ENCODE measurements around the gene BOC.

The BOC gene

GRCh38 chr3:113297287-113297686, 85.9 kb downstream of the BOC start:
- no peaks in the 10 kb centered on the region for H3K79me2 ChIP-seq (ENCODE audit: insufficient read depth, low read depth)
- no peak overlapping the region for H2AFZ ChIP-seq (ENCODE audit: low read depth)
- no peak overlapping the region for H3K4me3 ChIP-seq (IDR thresholded peaks at IDR 0.05; ENCODE audit: insufficient read depth, low read depth, low read length)
- H4K20me1 ChIP-seq (ENCODE audit: insufficient read depth) = no peaks in the 10 kb centered on the region
- H3K4me2 ChIP-seq = no peak overlapping the region
- H3K27me3 ChIP-seq (ENCODE audit: insufficient read depth, low read depth) = no peaks in the 10 kb centered on the region
- no peak overlapping the region for H3K27ac ChIP-seq
- no peaks in the 10 kb centered on the region for H3K36me3 ChIP-seq (ENCODE audit: insufficient read depth)
- no peak overlapping the region for H3K9ac ChIP-seq
- no peaks in the 10 kb centered on the region for H3K4me1 ChIP-seq (ENCODE audit: low read depth, poor library complexity, severe bottlenecking)
- no peak for TF ChIP-seq CTCF (conservative IDR thresholded peaks at IDR 0.05; ENCODE audit: low read depth, low read length)

- no peaks in the 10 kb centered on the region for H3K36me3 ChIP-seq (ENCODE audit: insufficient read depth)
- H2AFZ ChIP-seq (ENCODE audit: low read depth) = no peak overlapping the region
- H3K79me2 ChIP-seq (ENCODE audit: insufficient read depth, low read depth) = no peaks in the 10 kb centered on the region
- no peak overlapping the region for H3K4me3 ChIP-seq (IDR thresholded peaks at IDR 0.05; ENCODE audit: insufficient read depth, low read depth, low read length)
- no peak overlapping the region for H3K4me2 ChIP-seq
- no peaks in the 10 kb centered on the region for H3K4me1 ChIP-seq (ENCODE audit: low read depth, poor library complexity, severe bottlenecking)
- H3K9ac ChIP-seq = no peak overlapping the region
- no peaks in the 10 kb centered on the region for H3K27me3 ChIP-seq (ENCODE audit: insufficient read depth, low read depth)
- TF ChIP-seq CTCF (conservative IDR thresholded peaks at IDR 0.05; ENCODE audit: low read depth, low read length) = no peak
- no peak overlapping the region for H3K27ac ChIP-seq
- no peaks in the 10 kb centered on the region for H4K20me1 ChIP-seq (ENCODE audit: insufficient read depth)
Measured at GRCh38 chr3:113297841-113298240, 86.5 kb downstream of the BOC start.

GRCh38 chr3:113300596-113300995, 89.2 kb downstream of the BOC start:
- no peak overlapping the region for H3K9ac ChIP-seq

DNA sequence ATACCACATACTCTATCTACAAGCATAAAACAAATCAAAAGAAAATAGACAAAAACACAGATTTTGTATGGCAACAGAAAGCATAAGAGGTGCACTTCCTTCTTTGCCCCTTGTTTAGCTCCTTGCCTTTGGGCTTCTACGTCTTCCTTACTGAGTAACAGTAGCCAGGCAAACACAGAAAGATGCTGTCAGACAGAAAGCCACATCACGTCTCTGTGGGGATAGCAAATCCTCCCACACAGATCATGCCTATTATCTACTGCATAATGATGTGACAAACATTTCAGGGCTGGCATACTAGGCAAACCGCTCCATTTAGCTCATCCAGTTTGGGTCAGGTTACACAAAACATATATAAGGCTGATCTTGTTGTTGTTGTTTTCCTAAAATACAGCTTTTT, 92.7 kb downstream of the BOC start:
- Histone ChIP-seq H3K4me3 (IDR thresholded peaks at IDR 0.05; ENCODE audit: insufficient read depth, low read depth, low read length) (no peak overlapping the region), H3K79me2 (ENCODE audit: insufficient read depth, low read depth) (no peaks in the 10 kb centered on the region), H3K36me3 (ENCODE audit: insufficient read depth) (no peaks in the 10 kb centered on the region), H2AFZ (ENCODE audit: low read depth) (no peak overlapping the region), H4K20me1 (ENCODE audit: insufficient read depth) (no peaks in the 10 kb centered on the region), H3K4me1 (ENCODE audit: low read depth, poor library complexity, severe bottlenecking) (no peaks in the 10 kb centered on the region), H3K4me2 (no peak overlapping the region), H3K27ac (no peak overlapping the region), H3K27me3 (ENCODE audit: insufficient read depth, low read depth) (no peaks in the 10 kb centered on the region), H3K9ac (no peak overlapping the region)
- TF ChIP-seq CTCF (conservative IDR thresholded peaks at IDR 0.05; ENCODE audit: low read depth, low read length) = no peak

More at GRCh38 chr3:113300596-113300995, 89.2 kb downstream of the BOC start:
- H3K4me1 ChIP-seq (ENCODE audit: low read depth, poor library complexity, severe bottlenecking) = no peaks in the 10 kb centered on the region
- TF ChIP-seq CTCF (conservative IDR thresholded peaks at IDR 0.05; ENCODE audit: low read depth, low read length) = no peak
- no peak overlapping the region for H3K27ac ChIP-seq
- H2AFZ ChIP-seq (ENCODE audit: low read depth) = no peak overlapping the region
- H3K4me3 ChIP-seq (IDR thresholded peaks at IDR 0.05; ENCODE audit: insufficient read depth, low read depth, low read length) = no peak overlapping the region
- no peaks in the 10 kb centered on the region for H4K20me1 ChIP-seq (ENCODE audit: insufficient read depth)
- H3K36me3 ChIP-seq (ENCODE audit: insufficient read depth) = no peaks in the 10 kb centered on the region
- no peaks in the 10 kb centered on the region for H3K27me3 ChIP-seq (ENCODE audit: insufficient read depth, low read depth)
- H3K79me2 ChIP-seq (ENCODE audit: insufficient read depth, low read depth) = no peaks in the 10 kb centered on the region
- H3K4me2 ChIP-seq = no peak overlapping the region

Measured in KMS-11 (cell line).